Measurements from ENCODE around the gene DSG2.
A peak's percentile ranks its signal among the peaks of the same experiment; 100 is the strongest.

Gene DSG2

DNA sequence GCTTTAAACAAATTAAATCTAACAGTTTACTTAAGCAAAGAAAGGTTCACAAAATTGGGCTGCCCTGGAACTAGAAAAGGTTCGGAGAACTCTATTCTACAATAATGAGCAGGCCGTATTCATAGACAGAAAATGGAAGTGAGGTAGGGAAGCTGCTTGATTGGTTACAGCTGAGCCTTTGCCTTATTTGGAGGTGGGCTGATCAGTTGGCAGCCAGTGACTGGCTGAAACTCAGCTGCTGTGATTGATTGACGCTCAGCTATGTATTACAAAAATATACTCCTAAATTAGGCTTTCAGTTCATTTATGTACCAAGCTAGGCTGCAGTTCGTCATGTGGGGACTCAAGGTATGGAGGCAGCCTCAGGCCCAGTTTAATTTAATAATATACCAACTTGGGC is 51.4 kb downstream of the DSG2 start:
- DNase-seq (ENCODE audit: extremely low read depth, insufficient read length) = no peak
- Histone ChIP-seq H3K36me3 (ENCODE audit: control insufficient read depth, insufficient read depth, low read length) (peaks cover 5% of the 10 kb centered on the region), H3K4me3 (replicated peaks; ENCODE audit: low read depth, low read length) (no peak overlapping the region), H3K27me3 (replicated peaks; ENCODE audit: control insufficient read depth, insufficient read depth, low read length) (no peaks in the 10 kb centered on the region)
- TF ChIP-seq, protein P1, sequence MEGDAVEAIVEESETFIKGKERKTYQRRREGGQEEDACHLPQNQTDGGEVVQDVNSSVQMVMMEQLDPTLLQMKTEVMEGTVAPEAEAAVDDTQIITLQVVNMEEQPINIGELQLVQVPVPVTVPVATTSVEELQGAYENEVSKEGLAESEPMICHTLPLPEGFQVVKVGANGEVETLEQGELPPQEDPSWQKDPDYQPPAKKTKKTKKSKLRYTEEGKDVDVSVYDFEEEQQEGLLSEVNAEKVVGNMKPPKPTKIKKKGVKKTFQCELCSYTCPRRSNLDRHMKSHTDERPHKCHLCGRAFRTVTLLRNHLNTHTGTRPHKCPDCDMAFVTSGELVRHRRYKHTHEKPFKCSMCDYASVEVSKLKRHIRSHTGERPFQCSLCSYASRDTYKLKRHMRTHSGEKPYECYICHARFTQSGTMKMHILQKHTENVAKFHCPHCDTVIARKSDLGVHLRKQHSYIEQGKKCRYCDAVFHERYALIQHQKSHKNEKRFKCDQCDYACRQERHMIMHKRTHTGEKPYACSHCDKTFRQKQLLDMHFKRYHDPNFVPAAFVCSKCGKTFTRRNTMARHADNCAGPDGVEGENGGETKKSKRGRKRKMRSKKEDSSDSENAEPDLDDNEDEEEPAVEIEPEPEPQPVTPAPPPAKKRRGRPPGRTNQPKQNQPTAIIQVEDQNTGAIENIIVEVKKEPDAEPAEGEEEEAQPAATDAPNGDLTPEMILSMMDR (IDR thresholded peaks at IDR 0.05; ENCODE audit: insufficient read depth, low read length, poor library complexity, severe bottlenecking) = no peak

DNA sequence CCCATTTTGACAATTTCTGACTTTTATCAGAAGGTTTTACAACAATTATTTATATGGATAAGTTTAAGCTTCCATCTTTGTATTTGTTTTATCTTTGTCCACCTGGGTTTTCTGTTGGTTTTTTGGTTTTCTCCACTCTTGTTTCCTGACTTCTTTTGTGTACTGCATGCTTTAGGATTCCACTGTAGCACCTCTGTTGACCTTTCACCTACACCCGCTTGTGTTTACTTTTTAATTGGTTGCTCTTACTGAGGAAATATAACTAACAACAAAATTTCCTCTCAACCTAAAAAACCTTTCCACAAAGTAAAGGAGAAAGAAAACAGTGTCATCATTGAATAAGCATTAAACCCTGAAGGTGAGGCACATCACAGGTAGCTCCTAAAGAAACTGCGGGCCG is 53.9 kb downstream of the DSG2 start:
- no peaks in the 10 kb centered on the region for H3K36me3 ChIP-seq (ENCODE audit: control insufficient read depth, insufficient read depth, low read length)
- DNase-seq (ENCODE audit: extremely low read depth, insufficient read length) = no peak
- TF ChIP-seq, protein P1 (IDR thresholded peaks at IDR 0.05; ENCODE audit: insufficient read depth, low read length, poor library complexity, severe bottlenecking) = no peak
- H3K4me3 ChIP-seq (replicated peaks; ENCODE audit: low read depth, low read length) = no peak overlapping the region
- H3K27me3 ChIP-seq (replicated peaks; ENCODE audit: control insufficient read depth, insufficient read depth, low read length) = no peaks in the 10 kb centered on the region

DNA sequence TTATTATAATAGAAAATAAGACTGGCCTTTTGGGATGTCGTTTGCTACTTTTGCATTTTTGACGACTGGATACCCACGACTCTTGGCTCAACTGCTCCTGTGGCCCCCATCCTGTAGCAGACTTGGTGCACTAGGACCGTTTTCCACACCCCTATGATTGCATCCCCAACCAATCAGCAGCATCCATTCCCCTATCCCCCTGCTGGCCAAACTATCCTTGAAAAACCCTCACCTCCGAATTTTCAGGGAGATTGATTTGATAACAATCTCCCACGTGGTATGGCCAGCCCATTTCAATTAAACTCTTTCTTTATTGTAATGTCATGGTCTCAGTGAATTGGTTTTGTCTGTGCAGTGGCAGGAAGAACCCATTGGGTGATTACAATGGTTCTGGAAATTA is 55.8 kb downstream of the DSG2 start:
- no peaks in the 10 kb centered on the region for H3K36me3 ChIP-seq (ENCODE audit: control insufficient read depth, insufficient read depth, low read length)
- TF ChIP-seq, protein P1 (IDR thresholded peaks at IDR 0.05; ENCODE audit: insufficient read depth, low read length, poor library complexity, severe bottlenecking) = peak; percentile 10
- DNase-seq (ENCODE audit: extremely low read depth, insufficient read length) = no peak
- no peaks in the 10 kb centered on the region for H3K27me3 ChIP-seq (replicated peaks; ENCODE audit: control insufficient read depth, insufficient read depth, low read length)
- H3K4me3 ChIP-seq (replicated peaks; ENCODE audit: low read depth, low read length) = no peak overlapping the region

DNA sequence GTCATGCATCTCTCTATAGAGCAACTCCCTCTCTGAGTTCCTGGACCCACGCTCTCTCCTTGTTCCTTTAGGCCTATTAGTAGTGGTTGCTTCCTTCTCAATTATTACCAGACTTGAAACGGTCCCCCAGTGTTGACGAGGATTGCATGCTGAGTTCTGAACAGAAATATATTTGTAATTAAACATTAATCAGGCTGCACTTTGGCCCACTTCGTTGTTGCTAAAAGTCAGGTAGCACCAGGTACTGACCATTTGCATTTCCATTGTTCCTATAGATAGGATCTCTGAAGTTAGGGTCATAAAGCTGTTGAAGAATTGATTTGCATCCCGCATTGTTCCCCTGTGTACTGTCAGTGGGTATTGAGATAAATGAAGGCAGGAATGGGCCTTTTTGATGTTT is 56.8 kb downstream of the DSG2 start:
- no peak overlapping the region for H3K4me3 ChIP-seq (replicated peaks; ENCODE audit: low read depth, low read length)
- no peak for DNase-seq (ENCODE audit: extremely low read depth, insufficient read length)

DNA sequence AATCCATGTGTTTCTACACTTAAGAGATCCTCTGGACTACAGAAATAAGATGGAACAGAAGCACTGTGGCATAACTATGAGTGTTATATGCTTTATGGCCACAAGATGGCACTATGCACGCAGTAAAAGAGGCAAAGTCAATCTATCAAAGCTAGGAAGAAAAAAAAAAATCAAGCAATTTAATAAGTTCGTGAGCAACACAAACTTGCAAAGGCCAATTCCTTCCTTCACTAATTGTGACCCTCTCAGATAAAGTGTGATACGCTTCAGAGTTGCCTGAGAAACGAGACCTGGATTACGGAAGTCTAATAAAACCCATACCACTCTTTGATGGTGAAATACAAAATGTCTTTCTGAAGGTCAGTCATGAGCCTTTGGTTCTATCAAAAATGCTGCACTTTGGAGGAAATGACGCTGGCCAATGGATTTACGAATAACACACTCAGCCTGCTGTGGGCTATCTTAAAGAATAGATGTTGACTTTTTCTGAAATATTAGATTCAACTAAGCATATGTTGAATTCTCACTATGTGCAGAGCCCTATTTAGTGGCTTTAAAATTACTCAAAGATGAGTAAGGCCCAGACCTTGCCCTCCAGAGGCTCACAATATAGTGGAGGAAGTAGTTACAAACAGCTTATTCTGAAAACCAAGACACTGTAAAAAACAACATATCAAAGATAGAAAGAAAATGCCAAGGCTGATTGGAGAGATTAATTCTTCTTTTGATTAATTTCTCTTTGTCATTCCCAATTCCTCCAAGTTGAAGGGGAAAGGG is 58.2 kb downstream of the DSG2 start:
- no peaks in the 10 kb centered on the region for H3K27me3 ChIP-seq (replicated peaks; ENCODE audit: control insufficient read depth, insufficient read depth, low read length)
- DNase-seq (ENCODE audit: extremely low read depth, insufficient read length) = peak; percentile 37
- no peaks in the 10 kb centered on the region for H3K36me3 ChIP-seq (ENCODE audit: control insufficient read depth, insufficient read depth, low read length)
- TF ChIP-seq, protein P1 (IDR thresholded peaks at IDR 0.05; ENCODE audit: insufficient read depth, low read length, poor library complexity, severe bottlenecking) = peak; percentile 62
- H3K4me3 ChIP-seq (replicated peaks; ENCODE audit: low read depth, low read length) = no peak overlapping the region

More for the DNA sequence above, 56.8 kb downstream of the DSG2 start:
- no peaks in the 10 kb centered on the region for H3K36me3 ChIP-seq (ENCODE audit: control insufficient read depth, insufficient read depth, low read length)
- TF ChIP-seq, protein P1 (IDR thresholded peaks at IDR 0.05; ENCODE audit: insufficient read depth, low read length, poor library complexity, severe bottlenecking) = no peak
- H3K27me3 ChIP-seq (replicated peaks; ENCODE audit: control insufficient read depth, insufficient read depth, low read length) = no peaks in the 10 kb centered on the region

All from GM06990 (cell line).